Neural cell (in vitro differentiated cells): ENCODE results near the gene KRTAP1-3. TPM values are rescaled to one million over a fixed set of nuclear protein-coding genes. Genes with fewer than 3 reads are reported as not detected.

Experiments
- H2AFZ ChIP-seq: fragments of 200-600, 300-800 bp; sonication (generic), shearing (Covaris generic); 2 replicates; pipeline ENCODE4 v1.6.0; 2014; ENCODE audit warnings: low read depth, mild to moderate bottlenecking, antibody characterized with exemption, low read length, moderate library complexity
- H3F3A ChIP-seq: fragments of 200-600 bp; shearing (Covaris generic); 2 replicates; pipeline ENCODE4 v1.6.1; 2016; ENCODE audit warnings: mild to moderate bottlenecking, moderate library complexity, mixed read lengths, antibody characterized with exemption, low read length; ENCODE audit not compliant: insufficient read depth, poor library complexity, severe bottlenecking
- H3K27ac ChIP-seq: fragments of 200-600, 300-800 bp; sonication (generic), shearing (Covaris generic); 2 replicates; pipeline ENCODE4 v1.5.1; 2014; ENCODE audit warnings: mild to moderate bottlenecking, low read length, moderate library complexity
- H3K27me3 ChIP-seq: fragments of 300-800, 200-600 bp; sonication (generic), shearing (Covaris generic); 2 replicates; pipeline ENCODE4 v1.6.0; 2014; ENCODE audit warnings: mild to moderate bottlenecking, low read depth, low read length, moderate library complexity; ENCODE audit not compliant: insufficient read depth
- H3K36me3 ChIP-seq: fragments of 300-800, 200-600 bp; sonication (generic), shearing (Covaris generic); 2 replicates; pipeline ENCODE4 v1.5.1; 2014; ENCODE audit warnings: mild to moderate bottlenecking, antibody characterized with exemption, low read length, moderate library complexity; ENCODE audit not compliant: insufficient read depth
- H3K4me2 ChIP-seq: fragments of 300-800, 200-600 bp; sonication (generic), shearing (Covaris generic); 2 replicates; pipeline ENCODE4 v1.6.0; 2014; ENCODE audit warnings: mild to moderate bottlenecking, low read length
- H3K4me3 ChIP-seq: fragments of 300-800, 200-600 bp; sonication (generic), shearing (Covaris generic); 2 replicates; pipeline ENCODE4 v1.5.1; 2014; ENCODE audit warnings: mild to moderate bottlenecking, low read length, moderate library complexity
- H3K79me2 ChIP-seq: fragments of 200-600 bp; shearing (Covaris generic); replicated peaks from 2 replicates; pipeline ENCODE4 v1.6.0; 2014; ENCODE audit warnings: mild to moderate bottlenecking, low read length, moderate library complexity; ENCODE audit not compliant: insufficient read depth
- H3K9ac ChIP-seq: fragments of 300-800, 200-600 bp; sonication (generic), shearing (Covaris generic); 2 replicates; pipeline ENCODE4 v1.6.1; 2016; ENCODE audit warnings: mild to moderate bottlenecking, low read length, mixed read lengths
- H3K9me2 ChIP-seq: fragments of 200-600 bp; shearing (Covaris generic); 2 replicates; pipeline ENCODE4 v1.6.1; 2016; ENCODE audit warnings: mild to moderate bottlenecking, low read length, mixed read lengths; ENCODE audit not compliant: insufficient read depth
- H3K9me3 ChIP-seq: fragments of 200-600, 300-800 bp; sonication (generic), shearing (Covaris generic); 2 replicates; pipeline ENCODE4 v1.6.1; 2016; ENCODE audit warnings: mild to moderate bottlenecking, mixed run types, low read length, moderate library complexity, mixed read lengths
- H4K20me1 ChIP-seq: fragments of 200-600 bp; shearing (Covaris generic); 2 replicates; pipeline ENCODE4 v1.6.1; 2016; ENCODE audit warnings: mild to moderate bottlenecking, mixed run types; ENCODE audit not compliant: insufficient read depth
- EP300 ChIP-seq: fragments of 450-650 bp; conservative IDR thresholded peaks from 2 replicates; pipeline ENCODE4 v1.6.1; 2014; ENCODE audit warnings: antibody characterized with exemption, mild to moderate bottlenecking, moderate library complexity; ENCODE audit not compliant: poor library complexity, severe bottlenecking
- EZH2 ChIP-seq: fragments of 200-600, 300-800 bp; shearing (Covaris generic), sonication (generic); IDR thresholded peaks from 2 replicates; pipeline ENCODE4 v1.6.1; 2014; ENCODE audit warnings: antibody characterized with exemption, low read length, borderline replicate concordance, mild to moderate bottlenecking; ENCODE audit not compliant: insufficient read depth, poor library complexity, severe bottlenecking
- MXI1 ChIP-seq: fragments of 450-650 bp; conservative IDR thresholded peaks from 2 replicates; pipeline ENCODE4 v1.6.1; 2014; ENCODE audit warnings: antibody characterized with exemption, mild to moderate bottlenecking; ENCODE audit not compliant: poor library complexity, severe bottlenecking
- POLR2AphosphoS5 ChIP-seq: IDR thresholded peaks from 2 replicates; pipeline ENCODE4 v1.6.1; 2012
- RAD21 ChIP-seq: fragments of 450-650 bp; conservative IDR thresholded peaks from 2 replicates; pipeline ENCODE4 v1.6.1; 2014; ENCODE audit warnings: antibody characterized with exemption, mild to moderate bottlenecking, moderate library complexity
- SMC3 ChIP-seq: fragments of 450-650 bp; conservative IDR thresholded peaks from 2 replicates; pipeline ENCODE4 v1.6.1; 2014; ENCODE audit warnings: antibody characterized with exemption, mild to moderate bottlenecking, moderate library complexity; ENCODE audit not compliant: poor library complexity
- TAF1 ChIP-seq: IDR thresholded peaks from 2 replicates; pipeline ENCODE4 v1.6.1; 2012; ENCODE audit warnings: low read depth
- polyA plus RNA-seq: library from polyadenylated mRNA; depleted of rRNA; stranded (reverse); fragments of >200 nt; gene quantifications from 2 replicates; pipeline ENCODE4 v1.2.3, GENCODE V29; 2014
- TF ChIP-seq, protein P1 (sequence below): IDR thresholded peaks from 2 replicates; pipeline ENCODE4 v1.6.1; 2012; ENCODE audit warnings: borderline replicate concordance
- TF ChIP-seq, protein P2 (sequence below): fragments of 450-650 bp; IDR thresholded peaks from 2 replicates; pipeline ENCODE4 v1.5.1; 2014; ENCODE audit warnings: antibody characterized with exemption, mild to moderate bottlenecking, moderate library complexity; ENCODE audit not compliant: poor library complexity, severe bottlenecking

Gene KRTAP1-3
- polyA plus RNA-seq, 1 donor from 2014 or later = not detected

DNA sequence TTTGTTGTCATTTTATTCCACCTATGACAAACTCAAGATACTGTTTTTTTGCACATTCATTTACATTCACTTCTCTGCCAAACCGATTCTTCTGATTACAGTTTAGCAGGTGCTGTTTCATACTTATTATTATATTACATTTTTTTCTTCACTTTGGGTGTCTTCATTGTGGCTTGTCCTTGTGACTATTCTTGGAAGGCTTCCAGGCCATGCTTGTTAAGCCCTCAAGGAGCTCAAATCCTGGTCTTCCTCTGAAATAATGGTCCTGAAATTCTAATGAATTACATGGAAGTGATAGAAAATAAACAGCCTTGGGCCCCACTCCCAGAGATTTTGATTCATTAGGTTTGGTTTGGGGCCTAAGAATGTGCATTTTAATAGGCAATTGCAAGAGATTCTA is 29.6 kb upstream of the KRTAP1-3 start:
- Histone ChIP-seq H3K9me2 (no peaks in the 10 kb centered on the region), H3F3A (no peaks in the 10 kb centered on the region), H3K27me3 (no peaks in the 10 kb centered on the region), H3K27ac (no peak overlapping the region), H3K36me3 (no peaks in the 10 kb centered on the region), H4K20me1 (no peaks in the 10 kb centered on the region), H2AFZ (no peak overlapping the region), H3K4me2 (no peak overlapping the region), H3K9me3 (no peaks in the 10 kb centered on the region), H3K79me2 (no peaks in the 10 kb centered on the region), H3K4me3 (no peak overlapping the region), H3K9ac (no peak overlapping the region)
- TF ChIP-seq, protein P1, sequence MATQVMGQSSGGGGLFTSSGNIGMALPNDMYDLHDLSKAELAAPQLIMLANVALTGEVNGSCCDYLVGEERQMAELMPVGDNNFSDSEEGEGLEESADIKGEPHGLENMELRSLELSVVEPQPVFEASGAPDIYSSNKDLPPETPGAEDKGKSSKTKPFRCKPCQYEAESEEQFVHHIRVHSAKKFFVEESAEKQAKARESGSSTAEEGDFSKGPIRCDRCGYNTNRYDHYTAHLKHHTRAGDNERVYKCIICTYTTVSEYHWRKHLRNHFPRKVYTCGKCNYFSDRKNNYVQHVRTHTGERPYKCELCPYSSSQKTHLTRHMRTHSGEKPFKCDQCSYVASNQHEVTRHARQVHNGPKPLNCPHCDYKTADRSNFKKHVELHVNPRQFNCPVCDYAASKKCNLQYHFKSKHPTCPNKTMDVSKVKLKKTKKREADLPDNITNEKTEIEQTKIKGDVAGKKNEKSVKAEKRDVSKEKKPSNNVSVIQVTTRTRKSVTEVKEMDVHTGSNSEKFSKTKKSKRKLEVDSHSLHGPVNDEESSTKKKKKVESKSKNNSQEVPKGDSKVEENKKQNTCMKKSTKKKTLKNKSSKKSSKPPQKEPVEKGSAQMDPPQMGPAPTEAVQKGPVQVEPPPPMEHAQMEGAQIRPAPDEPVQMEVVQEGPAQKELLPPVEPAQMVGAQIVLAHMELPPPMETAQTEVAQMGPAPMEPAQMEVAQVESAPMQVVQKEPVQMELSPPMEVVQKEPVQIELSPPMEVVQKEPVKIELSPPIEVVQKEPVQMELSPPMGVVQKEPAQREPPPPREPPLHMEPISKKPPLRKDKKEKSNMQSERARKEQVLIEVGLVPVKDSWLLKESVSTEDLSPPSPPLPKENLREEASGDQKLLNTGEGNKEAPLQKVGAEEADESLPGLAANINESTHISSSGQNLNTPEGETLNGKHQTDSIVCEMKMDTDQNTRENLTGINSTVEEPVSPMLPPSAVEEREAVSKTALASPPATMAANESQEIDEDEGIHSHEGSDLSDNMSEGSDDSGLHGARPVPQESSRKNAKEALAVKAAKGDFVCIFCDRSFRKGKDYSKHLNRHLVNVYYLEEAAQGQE = no peak
- TF ChIP-seq POLR2AphosphoS5 (no peak), EZH2 (no peak), RAD21 (no peak), SMC3 (no peak), TAF1 (no peak)
- TF ChIP-seq, protein P2, sequence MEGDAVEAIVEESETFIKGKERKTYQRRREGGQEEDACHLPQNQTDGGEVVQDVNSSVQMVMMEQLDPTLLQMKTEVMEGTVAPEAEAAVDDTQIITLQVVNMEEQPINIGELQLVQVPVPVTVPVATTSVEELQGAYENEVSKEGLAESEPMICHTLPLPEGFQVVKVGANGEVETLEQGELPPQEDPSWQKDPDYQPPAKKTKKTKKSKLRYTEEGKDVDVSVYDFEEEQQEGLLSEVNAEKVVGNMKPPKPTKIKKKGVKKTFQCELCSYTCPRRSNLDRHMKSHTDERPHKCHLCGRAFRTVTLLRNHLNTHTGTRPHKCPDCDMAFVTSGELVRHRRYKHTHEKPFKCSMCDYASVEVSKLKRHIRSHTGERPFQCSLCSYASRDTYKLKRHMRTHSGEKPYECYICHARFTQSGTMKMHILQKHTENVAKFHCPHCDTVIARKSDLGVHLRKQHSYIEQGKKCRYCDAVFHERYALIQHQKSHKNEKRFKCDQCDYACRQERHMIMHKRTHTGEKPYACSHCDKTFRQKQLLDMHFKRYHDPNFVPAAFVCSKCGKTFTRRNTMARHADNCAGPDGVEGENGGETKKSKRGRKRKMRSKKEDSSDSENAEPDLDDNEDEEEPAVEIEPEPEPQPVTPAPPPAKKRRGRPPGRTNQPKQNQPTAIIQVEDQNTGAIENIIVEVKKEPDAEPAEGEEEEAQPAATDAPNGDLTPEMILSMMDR = no peak

DNA sequence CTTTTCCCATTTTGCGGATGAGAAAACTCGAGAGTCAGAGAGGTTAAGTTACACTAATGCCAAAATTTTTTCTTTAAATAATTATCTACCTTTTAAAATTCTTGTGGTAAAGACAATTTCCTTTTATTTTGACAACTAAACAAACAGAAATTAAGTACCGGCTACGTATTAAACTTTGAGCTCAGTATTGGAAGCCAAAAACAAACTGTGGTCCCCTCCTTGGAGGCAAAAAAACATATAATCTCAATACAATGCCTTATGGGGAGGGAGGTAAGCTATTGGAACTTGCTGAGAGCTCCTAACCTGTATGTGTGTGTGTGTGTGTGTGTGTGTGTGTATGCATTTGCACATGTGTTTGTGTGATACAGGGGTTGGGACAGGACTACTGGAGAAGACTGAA is 28.8 kb upstream of the KRTAP1-3 start:
- Histone ChIP-seq H3K4me3 (no peak overlapping the region), H3K27ac (no peak overlapping the region), H2AFZ (no peak overlapping the region), H3K36me3 (no peaks in the 10 kb centered on the region), H3K4me2 (no peak overlapping the region), H3K9ac (no peak overlapping the region), H3K9me2 (no peaks in the 10 kb centered on the region), H4K20me1 (no peaks in the 10 kb centered on the region), H3F3A (no peaks in the 10 kb centered on the region), H3K79me2 (no peaks in the 10 kb centered on the region), H3K9me3 (no peaks in the 10 kb centered on the region), H3K27me3 (no peaks in the 10 kb centered on the region)
- TF ChIP-seq, protein P2 = no peak
- TF ChIP-seq POLR2AphosphoS5 = no peak
- TF ChIP-seq TAF1 = no peak
- TF ChIP-seq MXI1 = no peak
- no peak for TF ChIP-seq EP300
- TF ChIP-seq, protein P1 = no peak
- TF ChIP-seq SMC3 = no peak
- no peak for TF ChIP-seq RAD21
- no peak for TF ChIP-seq EZH2
